CD1c-positive myeloid dendritic cell (primary cell): ENCODE data around the gene IREB2.
"Not testable (repeated sequence)": the region's sequence is repeated elsewhere in the genome, so short reads cannot be mapped to it uniquely, and the experiment has no call there.

Experiments
- DNase-seq: peaks from one replicate; pipeline ENCODE4 v3.0.0-alpha.2; 2016; ENCODE audit errors: extremely low spot score

IREB2 gene

GRCh38 chr15:78437762-78438618, at the start of gene IREB2:
TSS of gene IREB2 (plus strand) at chr15:78438216. CDS start at chr15:78438338, 122 bp downstream.
- peak; percentile 100 for DNase-seq

- no peak for DNase-seq
These were observed 49.2 kb upstream of the IREB2 start for GRCh38 chr15:78388865-78389264.

- no peak for DNase-seq
These were observed 48.7 kb upstream of the IREB2 start for GRCh38 chr15:78389322-78389721.

GRCh38 chr15:78389738-78390137, 48.3 kb upstream of the IREB2 start:
- no peak for DNase-seq

GRCh38 chr15:78390242-78390641, 47.8 kb upstream of the IREB2 start:
- no peak for DNase-seq

GRCh38 chr15:78390826-78391225, 47.2 kb upstream of the IREB2 start:
- no peak for DNase-seq

GRCh38 chr15:78391781-78392180, 46.2 kb upstream of the IREB2 start:
- no peak for DNase-seq

- DNase-seq = no peak
These were observed 45.6 kb upstream of the IREB2 start for GRCh38 chr15:78392430-78392829.

- no peak for DNase-seq
These were observed 44.9 kb upstream of the IREB2 start for GRCh38 chr15:78393137-78393536.

- DNase-seq = peak; percentile 60
These were observed 44.0 kb upstream of the IREB2 start for GRCh38 chr15:78394026-78394425.

- no peak for DNase-seq
These were observed 42.9 kb upstream of the IREB2 start for GRCh38 chr15:78394981-78395616.

- DNase-seq = no peak
These were observed 41.7 kb upstream of the IREB2 start for GRCh38 chr15:78396186-78396814.

- no peak for DNase-seq
These were observed 41.0 kb upstream of the IREB2 start for GRCh38 chr15:78396976-78397375.

GRCh38 chr15:78397382-78397781, 40.6 kb upstream of the IREB2 start:
- DNase-seq = no peak

GRCh38 chr15:78398076-78398825, 39.8 kb upstream of the IREB2 start:
- no peak for DNase-seq

GRCh38 chr15:78399091-78399490, 38.9 kb upstream of the IREB2 start:
- peak; percentile 18 for DNase-seq

GRCh38 chr15:78402061-78402610, 35.9 kb upstream of the IREB2 start:
- no peak for DNase-seq

- no peak for DNase-seq
These were observed 33.9 kb upstream of the IREB2 start for GRCh38 chr15:78404125-78404524.

- DNase-seq = not testable (repeated sequence)
These were observed 33.2 kb upstream of the IREB2 start for GRCh38 chr15:78404796-78405195.

- no peak for DNase-seq
These were observed 32.6 kb upstream of the IREB2 start for GRCh38 chr15:78405336-78405924.

- DNase-seq = no peak
These were observed 31.9 kb upstream of the IREB2 start for GRCh38 chr15:78406016-78406585.
